ENCODE data around the gene TBC1D9.
"Not testable (repeated sequence)": the region's sequence is repeated elsewhere in the genome, so short reads cannot be mapped to it uniquely, and the experiment has no call there.

TBC1D9 gene

DNA sequence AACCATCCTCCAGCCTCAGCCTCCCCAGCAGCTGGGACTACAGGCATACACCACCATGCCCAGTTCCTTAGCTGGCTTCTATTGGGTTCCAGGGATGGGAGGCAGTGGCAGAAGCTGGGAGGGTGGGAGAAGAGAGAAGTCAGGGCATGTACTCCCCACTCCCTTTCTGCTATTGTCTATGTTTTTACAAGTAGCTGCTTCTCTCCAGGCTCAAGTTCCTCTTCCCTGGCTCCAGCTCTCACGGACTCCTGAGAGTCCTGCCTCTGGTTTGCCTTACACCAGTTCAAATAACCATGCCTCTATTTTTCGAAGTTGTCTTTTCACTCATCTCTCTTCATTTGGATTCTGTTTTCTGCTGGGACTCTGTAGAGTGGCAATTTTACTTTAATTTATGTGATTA lies 2.9 kb downstream of the TBC1D9 start:
- no peak for DNase-seq (ENCODE audit: low read depth in 2 of 2)

GRCh38 chr4:140752291-140753068 lies 3.7 kb downstream of the TBC1D9 start:
- DNase-seq (ENCODE audit: low read depth in 2 of 2), result no peak

DNA sequence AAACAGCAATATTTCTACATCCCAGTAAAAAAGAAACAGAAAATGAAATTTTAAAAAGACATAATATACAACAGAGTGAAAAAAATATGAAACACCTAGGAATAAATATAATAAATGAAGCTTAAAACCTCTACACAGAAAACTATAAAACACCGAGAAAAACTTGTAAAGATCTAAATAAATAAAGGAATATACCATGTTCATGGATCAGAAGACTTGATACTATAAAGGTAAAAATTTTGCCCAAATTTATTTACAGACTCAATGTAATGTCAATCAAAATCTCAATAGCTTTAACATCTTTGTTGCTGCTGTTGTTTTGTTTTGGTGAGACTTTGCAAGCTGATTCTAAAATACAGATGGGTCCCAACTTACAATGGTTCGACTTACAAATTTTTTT lies 5.7 kb downstream of the TBC1D9 start:
- DNase-seq (ENCODE audit: low read depth in 2 of 2), result no peak

DNA sequence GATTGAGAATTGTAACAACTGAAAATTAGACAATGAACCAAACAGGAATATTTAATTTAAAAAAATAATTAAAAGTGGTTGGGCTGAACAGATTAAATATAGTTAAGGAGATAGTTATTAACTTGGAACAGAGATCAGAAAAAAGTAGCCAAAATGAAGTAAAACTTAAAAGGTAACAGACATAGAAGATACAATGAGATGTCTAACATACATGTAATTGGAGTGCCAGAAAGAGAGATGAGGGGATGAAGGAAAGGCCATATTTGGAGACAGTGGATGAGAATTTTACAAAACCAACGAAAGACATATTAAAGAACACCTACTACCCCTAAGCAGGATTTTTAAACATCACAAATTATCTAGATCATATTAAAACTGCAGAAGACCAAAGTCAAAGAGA lies 8.0 kb downstream of the TBC1D9 start:
- DNase-seq (ENCODE audit: low read depth in 2 of 2), result no peak

GRCh38 chr4:140746546-140746945 lies 9.6 kb downstream of the TBC1D9 start:
- not testable (repeated sequence) for DNase-seq (ENCODE audit: low read depth in 2 of 2)

- DNase-seq (ENCODE audit: low read depth in 2 of 2), result no peak
Observed at GRCh38 chr4:140744421-140744820, 11.8 kb downstream of the TBC1D9 start.

- no peak for DNase-seq (ENCODE audit: low read depth in 2 of 2)
Observed at GRCh38 chr4:140743194-140743931, 12.8 kb downstream of the TBC1D9 start.

- no peak for DNase-seq (ENCODE audit: low read depth in 2 of 2)
Observed at GRCh38 chr4:140742838-140743193, 13.4 kb downstream of the TBC1D9 start.

GRCh38 chr4:140740906-140741670 lies 15.1 kb downstream of the TBC1D9 start:
- DNase-seq (ENCODE audit: low read depth in 2 of 2), result no peak

DNA sequence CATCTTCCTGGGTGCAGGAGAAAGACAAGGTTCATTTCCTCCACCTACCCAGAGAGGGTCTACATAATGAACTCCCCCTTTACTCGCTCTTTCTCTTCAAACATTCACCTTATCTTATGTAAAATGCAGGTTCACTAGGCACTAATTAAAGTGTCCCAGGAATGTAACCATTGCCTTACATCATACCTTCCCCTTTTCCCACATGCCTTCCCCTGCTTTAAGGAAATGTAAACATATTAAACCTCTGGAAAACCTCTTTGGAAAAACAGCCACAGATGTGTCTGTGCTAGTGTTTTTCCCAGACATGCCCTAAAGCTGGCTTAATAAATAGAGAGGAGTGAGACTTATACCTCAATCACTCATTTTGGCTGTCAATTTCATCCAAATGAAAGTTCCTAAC lies 15.8 kb downstream of the TBC1D9 start:
- DNase-seq (ENCODE audit: low read depth in 2 of 2), result no peak

DNA sequence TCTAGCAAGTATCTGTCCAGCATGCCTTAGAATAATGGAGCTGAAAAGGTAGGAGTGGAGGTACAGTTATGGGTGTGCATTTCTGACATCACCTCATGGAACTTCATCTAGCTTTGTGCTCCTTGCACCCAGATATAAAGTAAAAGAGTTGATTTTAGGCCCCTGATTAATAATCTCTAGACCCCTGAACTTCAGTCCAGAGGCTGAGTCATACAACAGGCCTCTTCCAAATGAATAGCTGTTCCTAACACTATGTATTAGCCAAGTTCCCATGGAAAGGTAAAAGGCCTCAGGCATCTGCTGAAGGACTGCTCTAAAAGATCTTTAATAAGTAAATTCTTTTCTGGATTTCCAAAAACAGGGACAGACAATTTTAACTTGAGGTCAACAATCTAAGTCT lies 16.2 kb downstream of the TBC1D9 start:
- no peak for DNase-seq (ENCODE audit: low read depth in 2 of 2)

GRCh38 chr4:140738139-140738538 lies 18.0 kb downstream of the TBC1D9 start:
- DNase-seq (ENCODE audit: low read depth in 2 of 2), result no peak

GRCh38 chr4:140736669-140737343 lies 19.4 kb downstream of the TBC1D9 start:
- no peak for DNase-seq (ENCODE audit: low read depth in 2 of 2)

- no peak for DNase-seq (ENCODE audit: low read depth in 2 of 2)
Observed at GRCh38 chr4:140735779-140736391, 20.3 kb downstream of the TBC1D9 start.

GRCh38 chr4:140735317-140735716 lies 20.9 kb downstream of the TBC1D9 start:
- no peak for DNase-seq (ENCODE audit: low read depth in 2 of 2)

DNA sequence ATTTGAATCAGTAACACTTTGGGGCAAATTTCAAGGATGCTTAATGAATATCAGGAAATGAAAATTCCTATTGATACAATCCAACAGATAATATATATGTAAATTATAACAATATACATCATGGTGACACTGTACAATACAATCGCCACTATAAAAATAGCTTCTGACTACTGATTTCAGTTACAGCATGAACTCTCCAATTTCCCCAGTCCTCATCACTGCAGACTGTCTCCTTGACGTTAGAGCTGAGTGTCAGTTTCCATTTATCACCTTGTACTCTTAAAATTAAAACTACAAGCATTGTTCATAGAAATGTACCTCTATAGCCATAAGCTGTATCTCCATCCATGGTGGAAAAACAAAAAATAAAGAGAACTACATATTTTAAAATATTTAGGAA lies 23.4 kb downstream of the TBC1D9 start:
- no peak for DNase-seq (ENCODE audit: low read depth in 2 of 2)

DNA sequence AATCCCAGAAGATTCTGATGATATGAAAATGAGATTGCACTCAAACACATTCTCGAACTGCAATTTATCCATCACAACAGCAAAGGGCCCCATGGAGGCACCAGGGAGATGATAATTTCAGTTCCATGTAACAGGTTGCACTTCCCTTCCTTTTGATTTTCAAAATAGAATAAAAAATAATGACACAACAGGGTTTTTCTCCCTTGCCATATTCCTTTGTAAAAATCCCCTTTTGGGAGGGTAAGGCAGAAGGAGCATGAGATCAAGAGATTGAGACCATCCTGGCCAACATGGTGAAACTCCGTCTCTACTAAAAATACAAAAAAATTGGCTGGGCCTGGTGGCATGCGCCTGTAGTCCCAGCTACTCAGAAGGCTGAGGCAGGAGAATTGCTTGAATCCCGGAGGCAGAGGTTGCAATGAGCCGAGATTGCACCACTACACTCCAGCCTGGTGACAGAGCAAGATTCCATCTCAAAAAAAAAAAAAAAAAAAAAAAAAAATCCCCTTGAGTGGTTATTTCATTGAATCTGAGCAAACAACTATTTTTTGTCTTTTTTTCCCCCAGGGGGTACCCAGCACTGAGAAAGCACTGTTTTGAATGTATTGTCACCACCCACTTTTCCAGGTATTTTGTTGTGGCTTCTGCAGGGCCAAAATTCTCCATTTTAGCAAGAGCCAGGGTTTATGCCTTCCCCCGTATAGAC lies 26.7 kb downstream of the TBC1D9 start:
- no peak for DNase-seq (ENCODE audit: low read depth in 2 of 2)

DNA sequence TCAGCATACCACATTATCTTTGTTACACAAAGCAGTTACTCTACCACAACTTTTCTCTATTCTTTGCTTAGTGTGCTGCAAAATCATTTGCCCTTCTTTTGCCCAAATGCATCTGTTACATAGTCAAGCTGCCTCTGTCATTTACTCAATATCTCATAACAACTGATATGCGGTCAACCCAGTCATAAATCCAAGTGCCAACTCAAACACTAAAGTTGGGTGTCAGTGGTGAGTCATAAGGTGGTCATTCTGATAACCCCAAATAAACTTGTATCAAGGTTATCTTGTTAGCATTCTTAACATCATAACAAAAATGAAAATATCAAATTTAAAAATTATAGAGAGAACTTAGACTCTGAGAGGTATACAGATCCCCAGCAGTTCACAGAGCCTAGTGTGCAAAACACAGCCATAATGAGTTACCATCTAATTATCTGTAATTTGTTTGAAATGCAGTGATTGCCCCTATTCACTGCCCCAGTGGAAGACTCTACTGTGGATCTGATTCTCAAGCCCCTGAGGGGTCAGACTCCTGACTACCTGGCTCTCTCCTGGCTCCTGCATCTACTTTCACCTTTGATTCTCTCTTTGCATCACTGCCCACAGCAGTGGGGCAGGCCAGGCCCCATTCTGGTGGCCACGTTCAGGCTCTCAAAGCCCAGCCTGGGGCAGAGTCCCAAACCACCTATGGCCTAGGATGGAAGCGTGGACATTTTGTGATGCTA lies 29.2 kb downstream of the TBC1D9 start:
- DNase-seq (ENCODE audit: low read depth in 2 of 2), result no peak

GRCh38 chr4:140725556-140725955 lies 30.6 kb downstream of the TBC1D9 start:
- DNase-seq (ENCODE audit: low read depth in 2 of 2), result no peak

- DNase-seq (ENCODE audit: low read depth in 2 of 2), result no peak
Observed at GRCh38 chr4:140724760-140725159, 31.4 kb downstream of the TBC1D9 start.

Measured in stimulated activated CD4-positive, alpha-beta T cell treated with anti-CD3 and anti-CD28 coated beads, Interleukin-12 subunit alpha, Interleukin-12 subunit beta, amount 100 ng/mL, for 24 hours (primary cell).